Measurements from ENCODE around the gene PGD.

GRCh38 chr1:10437052-10437451 lies 38.2 kb downstream of the PGD start:
- TF ChIP-seq CTCF (IDR thresholded peaks at IDR 0.05) (no peak), POLR2AphosphoS5 (IDR thresholded peaks at IDR 0.05) (no peak)

Measured in suprapubic skin (tissue), 3 donors.